Lung (tissue), 12 donors: ENCODE data around the gene PANK3. TPM values are rescaled to one million over a fixed set of nuclear protein-coding genes. Genes with fewer than 3 reads are reported as not detected.

Experiments used
- ATAC-seq: fragments of 200-7000 bp; cut with Tn5 transposase; one replicate; pipeline ENCODE4 v1.9.1; 2020; ENCODE audit warnings: moderate number of reproducible peaks; ENCODE audit not compliant: insufficient read depth, low FRiP score
- DNase-seq, 3 donors: peaks; one replicate each; pipeline ENCODE4 v3.0.0-alpha.2; 2013 to 2017
- H3K27ac ChIP-seq, 2 donors: one replicate each; pipeline ENCODE4 v1.5.1; 2013; ENCODE audit warnings: mild to moderate bottlenecking in 2 of 2, moderate library complexity in 2 of 2, control low read depth in 1 of 2, inconsistent platforms in 1 of 2, low read depth in 1 of 2, low read length in 1 of 2
- H3K27me3 ChIP-seq, 3 donors: one replicate each; pipeline ENCODE4 v1.5.1; 2013; ENCODE audit warnings: low read length in 2 of 3; ENCODE audit not compliant: control insufficient read depth in 3 of 3, insufficient read depth in 3 of 3
- H3K36me3 ChIP-seq, 4 donors: one replicate each; pipeline ENCODE4 v1.5.1; 2013; ENCODE audit warnings: low read length in 4 of 4, mild to moderate bottlenecking in 1 of 4, moderate library complexity in 1 of 4; ENCODE audit not compliant: control insufficient read depth in 4 of 4, insufficient read depth in 4 of 4
- H3K4me1 ChIP-seq, 5 donors: one replicate each; pipeline ENCODE4 v1.5.1; 2013; ENCODE audit warnings: low read length in 5 of 5, mild to moderate bottlenecking in 2 of 5, moderate library complexity in 1 of 5; ENCODE audit not compliant: control insufficient read depth in 5 of 5, insufficient read depth in 5 of 5
- H3K4me3 ChIP-seq: one replicate; pipeline ENCODE4 v1.5.1; 2013; ENCODE audit warnings: mild to moderate bottlenecking, control low read depth, moderate library complexity
- H3K9ac ChIP-seq, 2 donors: one replicate each; pipeline ENCODE4 v1.5.1; 2013; ENCODE audit warnings: low read length in 2 of 2, control low read depth in 1 of 2; ENCODE audit not compliant: insufficient read depth in 1 of 2
- H3K9me3 ChIP-seq, 4 donors: one replicate each; pipeline ENCODE4 v1.5.1; 2013; ENCODE audit warnings: low read length in 3 of 4, mild to moderate bottlenecking in 1 of 4, moderate library complexity in 1 of 4; ENCODE audit not compliant: control insufficient read depth in 4 of 4, insufficient read depth in 3 of 4
- WGBS, 2 donors: extraction: QIAGEN DNeasy Blood & Tissue Kit; methylation state at CpG; one replicate each; pipeline ENCODE4 v1.1.7; 2013; 5-methylcytosine and 5-hydroxymethylcytosine counted together
- polyA plus RNA-seq, 2 donors: library from polyadenylated mRNA; stranded (reverse); fragments of 200-250 nt; gene quantifications; one replicate each; pipeline ENCODE4 v1.2.1, GENCODE V29; 2013
- total RNA-seq, 2 donors: library from RNA; depleted of rRNA in 1 of 2; stranded (reverse); fragments of >200 nt in 1 of 2; gene quantifications; one replicate each; pipeline ENCODE4 v1.2.1, GENCODE V29; 2014 to 2021
- TF ChIP-seq, protein P1 (sequence below): IDR thresholded peaks from 2 replicates; pipeline ENCODE4 v1.5.1; 2012; ENCODE audit warnings: mild to moderate bottlenecking; ENCODE audit errors: control extremely low read depth, extremely low read depth
- donor health status: control.
- donor health status: control.
- donor health status: Bipolar disorder and iron deficiency.
- donor health status: healthy.
- donor health status: DM: yes; HTN: yes; CAD: no.

Gene PANK3
- total and polyA plus RNA-seq, 4 donors: 6.4 to 71.6 (median 30.9) TPM

DNA sequence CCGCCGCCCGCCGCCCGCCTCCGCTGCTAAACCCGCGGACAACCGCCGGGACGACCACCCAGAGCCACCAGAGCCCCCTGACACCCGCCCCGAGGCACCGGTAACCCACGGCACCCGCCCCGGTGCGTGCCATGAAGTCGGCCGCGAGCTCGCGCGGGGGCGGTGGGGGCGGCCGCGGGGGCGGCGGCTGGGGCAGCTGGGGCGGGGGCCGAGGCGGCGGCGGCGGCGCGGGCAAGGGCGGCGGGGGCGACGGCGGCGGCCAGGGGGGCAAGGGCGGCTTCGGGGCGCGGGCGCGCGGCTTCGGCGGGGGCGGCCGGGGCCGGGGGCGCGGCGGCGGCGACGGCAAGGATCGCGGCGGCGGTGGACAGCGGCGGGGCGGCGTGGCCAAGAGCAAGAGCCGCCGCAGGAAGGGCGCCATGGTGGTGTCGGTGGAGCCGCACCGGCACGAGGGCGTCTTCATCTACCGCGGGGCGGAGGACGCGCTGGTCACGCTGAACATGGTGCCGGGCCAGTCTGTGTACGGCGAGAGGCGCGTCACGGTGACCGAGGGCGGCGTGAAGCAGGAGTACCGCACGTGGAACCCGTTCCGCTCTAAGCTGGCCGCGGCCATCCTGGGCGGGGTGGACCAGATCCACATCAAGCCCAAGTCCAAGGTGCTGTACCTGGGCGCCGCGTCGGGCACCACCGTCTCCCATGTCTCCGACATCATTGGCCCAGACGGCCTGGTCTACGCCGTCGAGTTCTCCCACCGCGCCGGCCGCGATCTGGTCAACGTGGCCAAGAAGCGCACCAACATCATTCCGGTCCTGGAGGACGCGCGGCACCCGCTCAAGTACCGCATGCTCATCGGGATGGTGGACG, 49.6 kb downstream of the PANK3 start:
- WGBS, 2 donors: 15 to 23% methylated on average over 75 to 125 of the region's 125 CpGs
- peak in 1 of 3 donors; percentile 14 for DNase-seq

DNA sequence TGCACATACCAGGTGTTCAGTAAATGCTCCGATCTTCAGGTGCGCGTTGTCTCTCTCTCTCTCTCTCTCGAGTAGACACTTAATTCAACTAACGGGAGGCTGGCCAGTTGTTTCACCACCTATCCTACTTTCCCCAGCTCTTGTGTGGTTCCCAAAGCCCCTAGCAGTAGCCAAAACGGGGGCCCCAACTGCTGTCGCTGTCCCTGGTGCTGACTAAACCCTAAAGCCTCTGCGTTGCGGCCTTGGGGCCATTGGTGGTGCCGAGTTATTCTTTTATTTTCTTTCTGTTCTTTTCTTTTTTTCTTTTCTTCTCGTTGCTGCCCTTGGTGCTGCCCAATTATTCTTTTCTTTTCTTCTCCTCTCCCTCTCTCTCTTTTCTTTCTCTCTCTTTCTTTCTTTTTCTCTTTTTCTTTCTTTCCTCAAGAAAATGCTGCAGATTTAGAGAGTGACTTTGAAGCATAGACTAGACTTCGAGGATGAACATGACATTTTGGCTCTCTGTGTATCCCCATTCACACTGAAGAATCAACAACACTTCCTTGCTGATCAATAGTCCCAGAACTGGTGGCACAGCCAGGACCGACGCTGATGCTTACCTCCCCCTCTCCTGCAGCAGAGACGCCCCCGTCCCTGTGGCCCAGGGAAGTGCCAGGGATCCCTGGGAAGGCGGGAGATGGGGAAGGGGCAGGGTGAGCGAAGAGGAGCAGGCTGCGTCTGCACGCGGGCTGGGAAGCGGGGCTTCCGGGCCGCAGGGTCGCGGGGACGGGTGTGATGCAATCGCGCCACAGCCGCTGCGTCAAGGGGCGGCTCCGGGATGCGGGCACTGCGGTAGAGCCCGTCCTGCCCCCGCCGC, 50.4 kb downstream of the PANK3 start, which contains the start of gene FBLL1:
FBLL1 (plus strand) TSS at position 785 of the 853 bp plus-strand sequence. CDS start 200 bp downstream, outside the sequence.
- H3K36me3 ChIP-seq: no peaks in the 10 kb centered on the region
- H3K4me1 ChIP-seq: peaks cover 0 to 8% (median 4%) of the 10 kb centered on the region in 5 donors
- peak within 1 kb of the TSS; percentile 27 for H3K4me3 ChIP-seq
- no peak within 1 kb of the TSS for H3K9ac ChIP-seq
- H3K27me3 ChIP-seq: peaks cover 0 to 12% (median 12%) of the 10 kb centered on the region in 3 donors
- ATAC-seq (no peak), DNase-seq (peak; percentile 73 to 79 (median 76))
- no peak within 1 kb of the TSS for H3K27ac ChIP-seq
- peaks cover 0 to 9% (median 0%) of the 10 kb centered on the region in 4 donors for H3K9me3 ChIP-seq
- TF ChIP-seq, protein P1, sequence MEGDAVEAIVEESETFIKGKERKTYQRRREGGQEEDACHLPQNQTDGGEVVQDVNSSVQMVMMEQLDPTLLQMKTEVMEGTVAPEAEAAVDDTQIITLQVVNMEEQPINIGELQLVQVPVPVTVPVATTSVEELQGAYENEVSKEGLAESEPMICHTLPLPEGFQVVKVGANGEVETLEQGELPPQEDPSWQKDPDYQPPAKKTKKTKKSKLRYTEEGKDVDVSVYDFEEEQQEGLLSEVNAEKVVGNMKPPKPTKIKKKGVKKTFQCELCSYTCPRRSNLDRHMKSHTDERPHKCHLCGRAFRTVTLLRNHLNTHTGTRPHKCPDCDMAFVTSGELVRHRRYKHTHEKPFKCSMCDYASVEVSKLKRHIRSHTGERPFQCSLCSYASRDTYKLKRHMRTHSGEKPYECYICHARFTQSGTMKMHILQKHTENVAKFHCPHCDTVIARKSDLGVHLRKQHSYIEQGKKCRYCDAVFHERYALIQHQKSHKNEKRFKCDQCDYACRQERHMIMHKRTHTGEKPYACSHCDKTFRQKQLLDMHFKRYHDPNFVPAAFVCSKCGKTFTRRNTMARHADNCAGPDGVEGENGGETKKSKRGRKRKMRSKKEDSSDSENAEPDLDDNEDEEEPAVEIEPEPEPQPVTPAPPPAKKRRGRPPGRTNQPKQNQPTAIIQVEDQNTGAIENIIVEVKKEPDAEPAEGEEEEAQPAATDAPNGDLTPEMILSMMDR: no peak
- WGBS, 2 donors: 14 to 16% methylated on average over 32 to 38 of the region's 38 CpGs

More for the DNA sequence above, 49.6 kb downstream of the PANK3 start:
- Histone ChIP-seq H3K9me3 (peaks cover 0 to 10% (median 0%) of the 10 kb centered on the region in 4 donors), H3K36me3 (no peaks in the 10 kb centered on the region), H3K4me1 (peaks cover 0 to 8% (median 4%) of the 10 kb centered on the region in 5 donors), H3K27ac (no peak overlapping the region), H3K27me3 (peaks cover 0 to 12% (median 12%) of the 10 kb centered on the region in 3 donors), H3K4me3 (no peak overlapping the region), H3K9ac (no peak overlapping the region)
- TF ChIP-seq, protein P1: no peak
- no peak for ATAC-seq

DNA sequence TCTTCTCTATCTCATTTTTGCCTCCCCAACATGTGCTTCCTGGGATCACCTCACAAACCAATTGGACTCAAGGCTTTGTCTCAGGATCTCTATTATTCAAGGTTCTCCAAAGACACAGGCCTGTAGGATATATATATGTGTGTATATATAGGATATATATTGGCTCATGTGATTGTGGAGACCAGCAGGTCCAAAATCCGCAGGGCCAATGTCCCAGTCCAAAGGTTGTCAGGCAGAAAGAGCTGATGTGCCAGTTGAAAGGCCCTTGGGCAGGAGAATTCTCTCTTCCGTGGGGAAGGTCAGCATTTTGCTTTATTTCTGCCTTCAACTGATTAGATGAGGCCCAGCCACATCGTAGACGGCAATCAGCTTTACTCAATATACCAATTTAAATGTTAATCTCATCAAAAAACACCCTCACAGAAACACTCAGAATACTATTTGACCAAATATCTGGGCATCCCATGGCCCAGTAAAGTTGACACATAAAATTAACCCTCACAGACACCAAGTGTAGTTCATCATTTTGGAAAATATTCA, 51.3 kb downstream of the PANK3 start:
- H3K4me1 ChIP-seq: peaks cover 0 to 8% (median 4%) of the 10 kb centered on the region in 5 donors
- no peak overlapping the region for H3K4me3 ChIP-seq
- H3K9ac ChIP-seq: no peak overlapping the region
- H3K27me3 ChIP-seq: peaks cover 0 to 12% (median 12%) of the 10 kb centered on the region in 3 donors
- TF ChIP-seq, protein P1: no peak
- H3K9me3 ChIP-seq: peaks cover 0 to 9% (median 0%) of the 10 kb centered on the region in 4 donors
- H3K27ac ChIP-seq: no peak overlapping the region
- ATAC-seq: no peak
- no peak for DNase-seq
- H3K36me3 ChIP-seq: peaks cover 0 to 3% (median 0%) of the 10 kb centered on the region in 4 donors
- 85 to 90% methylated on average over 4 of the region's 4 CpGs for WGBS, 2 donors
